ENCODE results near the gene BECN2. TPM values are rescaled to one million over a fixed set of nuclear protein-coding genes. Genes with fewer than 3 reads are reported as not detected.
"Not testable (repeated sequence)": the region's sequence is repeated elsewhere in the genome, so short reads cannot be mapped to it uniquely, and the experiment has no call there.

Gene BECN2
- total RNA-seq, 2 experiments from 2014 or later, result not detected

DNA sequence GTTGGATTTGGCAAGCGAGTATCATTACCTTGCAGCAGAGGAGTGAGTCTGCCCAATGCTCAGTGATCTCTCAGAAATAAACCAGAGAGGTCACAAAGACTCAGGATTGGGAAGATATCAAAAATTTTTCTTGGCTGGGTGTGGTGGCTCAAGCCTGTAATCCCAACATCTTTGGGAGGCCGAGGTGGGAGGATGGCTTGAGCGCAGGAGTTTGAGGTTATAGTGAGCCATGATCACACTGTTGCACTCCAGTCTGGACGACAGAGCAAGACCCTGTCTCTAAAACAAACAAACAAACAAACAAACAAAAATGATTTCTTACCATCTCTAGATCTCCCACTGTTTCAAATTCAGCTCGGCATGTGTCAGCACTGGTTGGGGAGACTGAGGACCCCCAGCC, 13.3 kb upstream of the BECN2 start:
- Mint-ChIP-seq H3K27ac (no peak overlapping the region), H3K27me3 (ENCODE audit: low read depth) (peaks cover 3% of the 10 kb centered on the region), H3K36me3 (ENCODE audit: low read depth) (no peaks in the 10 kb centered on the region), H3K4me1 (ENCODE audit: low read depth) (no peaks in the 10 kb centered on the region), H3K9me3 (peaks cover 3% of the 10 kb centered on the region), H3K4me3 (no peak overlapping the region)
- CTCF ChIA-PET, result no interaction called here
- intact Hi-C loops (cut with micrococcal nuclease), result no loop called here
- DNase-seq, result no peak

DNA sequence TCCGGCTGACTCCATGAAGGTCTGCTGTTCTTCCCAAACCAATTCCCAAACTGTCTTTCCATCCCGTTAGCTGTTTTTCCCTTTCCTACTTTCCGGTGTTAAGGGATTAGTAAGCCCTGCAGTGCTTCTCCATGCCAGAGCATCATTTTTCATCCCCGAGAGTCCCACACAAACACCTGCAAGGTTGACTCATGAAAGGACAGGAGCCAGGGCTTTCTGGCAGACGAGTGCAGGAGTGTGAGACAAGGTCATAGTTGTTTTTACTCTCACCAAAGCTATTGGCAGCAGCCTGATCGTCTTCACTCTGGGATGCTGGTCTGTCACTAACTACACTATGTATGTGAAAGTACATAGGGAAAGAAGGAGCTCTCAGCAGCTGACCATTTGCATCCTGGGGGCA, 10.2 kb upstream of the BECN2 start:
- CTCF ChIA-PET, result no interaction called here

DNA sequence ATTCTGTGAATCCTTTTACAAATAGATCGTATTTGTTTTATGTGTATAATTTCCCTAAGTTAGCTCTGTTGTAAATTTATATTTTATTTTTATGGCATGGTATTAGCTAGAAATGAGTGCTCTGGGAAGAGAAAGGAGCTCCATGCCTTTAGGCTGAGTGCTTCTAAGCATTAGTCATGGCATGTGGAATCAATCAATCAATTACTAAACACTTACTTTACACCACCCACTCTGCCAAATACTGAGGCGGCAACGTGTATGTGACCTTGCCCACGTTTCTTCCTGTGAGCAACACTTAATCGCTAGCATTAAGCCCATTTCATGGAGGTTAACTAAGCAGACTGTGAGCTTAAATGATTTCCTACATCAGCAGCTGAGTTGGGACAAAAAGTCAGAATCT, 7.2 kb upstream of the BECN2 start:
- Mint-ChIP-seq H3K4me1 (ENCODE audit: low read depth) (no peaks in the 10 kb centered on the region), H3K27me3 (ENCODE audit: low read depth) (peaks cover 6% of the 10 kb centered on the region), H3K9me3 (no peaks in the 10 kb centered on the region), H3K36me3 (ENCODE audit: low read depth) (no peaks in the 10 kb centered on the region), H3K27ac (no peak overlapping the region), H3K4me3 (no peak overlapping the region)
- intact Hi-C loops (cut with micrococcal nuclease), result no loop called here
- CTCF ChIA-PET, result interaction anchor here (0.8 kb wide), 1 partner anchor 27 kb away, joined by 3 read pairs; no protein-coding TSS in a partner anchor
- no peak for DNase-seq

More for the DNA sequence above, 10.2 kb upstream of the BECN2 start:
- no peak for DNase-seq
- no peak overlapping the region for H3K4me3 Mint-ChIP-seq
- H3K4me1 Mint-ChIP-seq (ENCODE audit: low read depth), result no peaks in the 10 kb centered on the region
- intact Hi-C loops (cut with micrococcal nuclease), result no loop called here
- H3K9me3 Mint-ChIP-seq, result no peaks in the 10 kb centered on the region
- H3K27me3 Mint-ChIP-seq (ENCODE audit: low read depth), result peaks cover 6% of the 10 kb centered on the region
- no peaks in the 10 kb centered on the region for H3K36me3 Mint-ChIP-seq (ENCODE audit: low read depth)
- no peak overlapping the region for H3K27ac Mint-ChIP-seq

DNA sequence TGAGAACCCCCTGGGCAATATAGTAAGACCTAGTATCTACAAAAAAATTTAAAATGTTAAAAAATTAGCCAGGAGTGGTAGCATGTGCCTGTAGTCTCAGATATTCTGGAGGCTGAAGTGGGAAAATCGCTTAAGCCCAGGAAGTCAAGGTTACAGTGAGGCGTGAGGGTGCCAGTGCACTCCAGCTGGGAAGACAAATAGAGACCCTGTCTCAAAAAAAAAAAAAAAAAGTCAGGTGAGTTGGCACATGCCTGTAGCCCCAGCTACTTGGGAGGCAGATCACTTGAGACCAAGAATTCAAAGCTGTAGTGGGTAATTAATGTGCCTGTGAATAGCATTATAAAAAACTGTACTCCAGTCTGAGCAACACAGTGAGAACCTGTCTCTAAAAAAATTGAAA, 4.6 kb downstream of the BECN2 start:
- CTCF ChIA-PET, result no interaction called here
- intact Hi-C loops (cut with micrococcal nuclease), result no loop called here
- Mint-ChIP-seq H3K9me3 (no peaks in the 10 kb centered on the region), H3K4me1 (ENCODE audit: low read depth) (no peaks in the 10 kb centered on the region), H3K27me3 (ENCODE audit: low read depth) (no peaks in the 10 kb centered on the region), H3K27ac (no peak overlapping the region), H3K4me3 (no peak overlapping the region), H3K36me3 (ENCODE audit: low read depth) (no peaks in the 10 kb centered on the region)
- DNase-seq, result no peak

DNA sequence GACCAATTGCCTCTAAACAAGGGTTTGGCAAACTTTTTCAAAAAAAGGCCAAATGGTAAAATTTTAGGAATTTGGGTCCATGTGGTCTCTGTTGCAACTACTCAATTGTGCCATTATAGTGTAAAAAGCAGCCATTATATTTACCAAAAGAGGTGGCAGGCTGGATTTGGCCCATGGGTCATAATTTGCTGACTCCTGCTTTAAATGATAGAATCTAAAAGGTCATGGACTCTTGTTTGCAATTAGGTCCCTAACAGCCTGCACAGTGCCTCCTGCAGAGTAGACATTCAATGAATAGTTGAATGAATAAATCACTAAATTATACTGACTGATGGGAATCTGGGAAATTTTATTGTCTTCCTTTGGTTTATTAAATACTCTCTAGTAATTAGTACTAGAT, 6.2 kb downstream of the BECN2 start:
- Mint-ChIP-seq H3K4me1 (ENCODE audit: low read depth) (no peaks in the 10 kb centered on the region), H3K27ac (no peak overlapping the region), H3K9me3 (no peaks in the 10 kb centered on the region), H3K4me3 (no peak overlapping the region), H3K27me3 (ENCODE audit: low read depth) (no peaks in the 10 kb centered on the region), H3K36me3 (ENCODE audit: low read depth) (no peaks in the 10 kb centered on the region)
- intact Hi-C loops (cut with micrococcal nuclease), result no loop called here
- no peak for DNase-seq
- CTCF ChIA-PET, result no interaction called here

DNA sequence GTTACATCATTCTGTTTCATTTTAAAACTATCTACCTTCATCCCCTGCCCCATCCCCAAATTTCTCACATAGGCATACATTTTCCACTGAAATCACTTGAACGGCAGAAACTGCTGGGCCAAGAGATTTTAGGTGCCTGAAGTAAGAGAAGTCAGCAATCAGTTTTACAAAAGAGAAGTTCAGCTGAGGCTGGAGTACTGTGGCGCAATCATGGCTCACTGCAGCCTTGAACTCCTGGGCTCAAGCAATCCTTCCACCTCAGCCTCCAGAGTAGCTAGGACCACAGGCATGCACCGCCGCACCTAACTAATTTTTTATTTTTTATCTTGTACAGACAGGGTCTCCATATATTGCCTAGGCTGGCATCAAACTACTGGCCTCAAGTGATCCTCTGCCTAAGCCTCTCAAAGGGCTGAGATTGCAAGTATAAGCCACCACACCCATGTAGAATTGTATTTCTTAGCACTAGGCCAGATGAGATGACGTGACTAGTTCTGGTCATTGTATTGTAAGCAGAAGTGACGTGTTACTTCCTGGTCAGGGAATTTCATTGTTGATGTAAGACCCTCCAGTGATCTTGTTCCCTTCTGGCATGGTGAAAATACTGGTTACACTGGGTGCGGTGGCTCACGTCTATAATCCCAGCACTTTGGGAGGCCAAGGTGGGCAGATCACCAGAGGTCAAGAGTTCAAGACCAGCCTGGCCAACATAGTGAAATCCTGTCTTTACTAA, 7.1 kb downstream of the BECN2 start:
- CTCF ChIA-PET, result no interaction called here
- intact Hi-C loops (cut with micrococcal nuclease), result no loop called here
- Mint-ChIP-seq H3K4me3 (no peak overlapping the region), H3K4me1 (ENCODE audit: low read depth) (no peaks in the 10 kb centered on the region), H3K9me3 (no peaks in the 10 kb centered on the region), H3K27me3 (ENCODE audit: low read depth) (no peaks in the 10 kb centered on the region), H3K27ac (no peak overlapping the region), H3K36me3 (ENCODE audit: low read depth) (no peaks in the 10 kb centered on the region)
- no peak for DNase-seq

DNA sequence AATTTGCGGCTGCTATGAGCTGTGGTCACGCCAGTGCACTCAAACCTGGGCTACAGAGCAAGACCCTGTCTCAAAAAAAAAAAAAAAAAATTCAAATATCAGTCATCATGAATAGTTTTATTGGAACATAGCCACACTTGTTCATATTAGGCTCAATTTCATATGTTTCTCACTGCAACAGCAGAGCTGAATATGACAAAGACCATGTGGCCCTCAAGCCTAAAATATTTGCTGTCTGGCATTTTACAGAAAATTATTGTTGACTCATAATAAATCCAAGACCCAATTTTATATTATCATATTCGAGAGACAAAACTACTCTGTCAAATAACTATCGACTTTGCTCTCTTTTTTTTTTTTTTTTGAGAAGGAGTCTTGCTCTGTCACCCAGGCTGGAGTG, 11.0 kb downstream of the BECN2 start:
- H3K27me3 Mint-ChIP-seq (ENCODE audit: low read depth), result no peaks in the 10 kb centered on the region
- H3K36me3 Mint-ChIP-seq (ENCODE audit: low read depth), result no peaks in the 10 kb centered on the region
- CTCF ChIA-PET, result no interaction called here
- intact Hi-C loops (cut with micrococcal nuclease), result no loop called here
- DNase-seq, result no peak
- H3K4me3 Mint-ChIP-seq, result no peak overlapping the region
- no peaks in the 10 kb centered on the region for H3K9me3 Mint-ChIP-seq
- no peaks in the 10 kb centered on the region for H3K4me1 Mint-ChIP-seq (ENCODE audit: low read depth)
- H3K27ac Mint-ChIP-seq, result no peak overlapping the region

DNA sequence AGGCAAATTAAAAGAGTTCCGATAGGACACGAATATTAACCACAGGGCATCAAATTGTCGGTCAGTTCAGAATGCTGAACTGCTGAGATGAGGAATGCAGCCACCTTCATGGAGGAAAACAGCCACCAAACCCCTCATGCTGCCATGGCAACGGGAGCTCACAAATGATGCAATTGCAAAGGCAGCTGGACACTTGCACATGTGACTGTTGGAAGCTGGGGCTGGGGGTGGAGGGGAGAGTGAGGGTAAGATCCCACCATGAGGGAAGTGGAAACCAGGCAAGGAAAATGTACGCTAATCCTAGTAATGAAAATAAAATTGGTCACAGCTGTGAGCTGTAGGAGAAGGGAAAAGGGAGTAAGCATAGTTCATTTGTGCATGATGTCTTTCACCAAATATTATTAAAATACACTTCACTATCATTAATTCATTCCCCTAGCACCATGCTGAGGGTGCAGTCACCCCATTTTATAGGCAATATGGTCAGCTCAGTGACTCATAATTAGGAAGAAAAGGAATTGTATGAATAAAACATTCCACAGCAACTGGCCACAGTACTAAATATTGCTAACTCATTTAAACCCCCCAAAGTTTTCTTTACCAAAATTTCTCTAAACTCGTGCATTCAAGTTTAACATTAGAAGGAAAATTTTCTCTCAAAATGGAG, 15.3 kb downstream of the BECN2 start:
- DNase-seq, result no peak
- Mint-ChIP-seq H3K27me3 (ENCODE audit: low read depth) (no peaks in the 10 kb centered on the region), H3K27ac (no peak overlapping the region), H3K4me1 (ENCODE audit: low read depth) (no peaks in the 10 kb centered on the region), H3K4me3 (no peak overlapping the region), H3K9me3 (no peaks in the 10 kb centered on the region), H3K36me3 (ENCODE audit: low read depth) (no peaks in the 10 kb centered on the region)
- CTCF ChIA-PET, result no interaction called here
- intact Hi-C loops (cut with micrococcal nuclease), result no loop called here

DNA sequence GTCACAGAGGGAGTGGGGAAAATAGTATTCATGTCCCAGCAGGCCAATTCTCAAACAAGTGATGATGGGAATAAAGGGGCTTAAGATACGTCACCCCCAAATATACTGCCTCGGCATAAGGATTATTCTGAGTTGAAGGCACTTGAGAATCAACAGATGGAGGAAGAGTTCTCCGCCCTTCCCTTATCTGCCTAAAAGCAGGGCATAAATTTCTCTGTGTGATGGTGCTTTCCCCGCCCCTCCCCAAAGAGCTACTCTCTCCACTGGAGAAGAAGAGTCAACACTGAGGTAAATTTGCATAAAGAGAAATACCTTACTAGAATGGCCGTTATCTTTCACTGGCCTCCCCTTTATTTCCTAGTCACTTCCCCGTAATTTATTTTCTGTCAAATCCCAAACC, 18.7 kb downstream of the BECN2 start:
- H3K27ac Mint-ChIP-seq, result no peak overlapping the region
- intact Hi-C loops (cut with micrococcal nuclease), result no loop called here
- no peak overlapping the region for H3K4me3 Mint-ChIP-seq
- H3K36me3 Mint-ChIP-seq (ENCODE audit: low read depth), result no peaks in the 10 kb centered on the region
- H3K4me1 Mint-ChIP-seq (ENCODE audit: low read depth), result no peaks in the 10 kb centered on the region
- peaks cover 2% of the 10 kb centered on the region for H3K27me3 Mint-ChIP-seq (ENCODE audit: low read depth)
- CTCF ChIA-PET, result no interaction called here
- H3K9me3 Mint-ChIP-seq, result no peaks in the 10 kb centered on the region
- no peak for DNase-seq

DNA sequence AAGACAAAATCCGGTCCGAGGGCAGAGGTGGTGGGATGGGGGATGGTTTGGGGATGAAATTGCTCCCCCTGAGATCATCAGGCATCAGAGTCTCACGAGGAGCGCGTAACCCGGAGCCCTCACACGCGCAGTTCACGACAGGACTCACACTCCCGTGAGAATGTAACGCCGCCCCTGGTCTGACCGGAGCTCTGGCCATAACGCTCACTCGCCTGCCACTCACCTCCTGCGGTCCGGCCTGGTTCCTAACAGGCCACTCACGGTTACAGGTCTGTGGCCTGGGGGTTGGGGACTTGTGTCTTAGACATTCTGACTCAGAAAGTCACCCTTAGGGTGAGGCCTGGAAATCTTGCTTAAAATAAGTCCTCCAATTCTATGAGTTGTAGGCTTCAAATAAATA, 21.5 kb downstream of the BECN2 start:
- DNase-seq, result no peak
- Mint-ChIP-seq H3K4me3 (no peak overlapping the region), H3K36me3 (ENCODE audit: low read depth) (no peaks in the 10 kb centered on the region), H3K27me3 (ENCODE audit: low read depth) (peaks cover 2% of the 10 kb centered on the region), H3K4me1 (ENCODE audit: low read depth) (no peaks in the 10 kb centered on the region), H3K27ac (no peak overlapping the region), H3K9me3 (no peaks in the 10 kb centered on the region)
- CTCF ChIA-PET, result no interaction called here
- intact Hi-C loops (cut with micrococcal nuclease), result no loop called here

DNA sequence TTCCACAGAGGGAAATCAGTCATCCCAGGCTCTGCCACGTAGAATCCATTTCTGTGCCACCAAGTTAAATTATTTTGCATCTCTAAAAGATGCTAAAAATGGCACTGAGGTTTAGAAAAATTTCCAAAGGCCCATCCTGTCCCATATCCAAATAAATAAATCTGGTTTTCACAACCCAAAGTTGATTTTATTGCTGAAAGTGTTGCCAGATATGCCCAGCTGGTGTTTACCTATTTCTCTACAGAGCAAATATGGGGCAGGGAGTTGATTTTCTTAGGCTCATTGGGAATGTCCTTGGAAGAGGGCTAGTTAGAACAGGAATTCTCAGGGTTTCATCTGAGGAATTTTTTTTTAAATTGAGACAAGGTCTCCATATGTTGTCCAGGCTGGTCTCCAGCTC, 22.4 kb downstream of the BECN2 start:
- no peak for DNase-seq
- H3K4me1 Mint-ChIP-seq (ENCODE audit: low read depth), result no peaks in the 10 kb centered on the region
- intact Hi-C loops (cut with micrococcal nuclease), result no loop called here
- CTCF ChIA-PET, result no interaction called here
- H3K9me3 Mint-ChIP-seq, result no peaks in the 10 kb centered on the region
- H3K27me3 Mint-ChIP-seq (ENCODE audit: low read depth), result peaks cover 2% of the 10 kb centered on the region
- H3K36me3 Mint-ChIP-seq (ENCODE audit: low read depth), result no peaks in the 10 kb centered on the region
- H3K27ac Mint-ChIP-seq, result no peak overlapping the region
- no peak overlapping the region for H3K4me3 Mint-ChIP-seq

DNA sequence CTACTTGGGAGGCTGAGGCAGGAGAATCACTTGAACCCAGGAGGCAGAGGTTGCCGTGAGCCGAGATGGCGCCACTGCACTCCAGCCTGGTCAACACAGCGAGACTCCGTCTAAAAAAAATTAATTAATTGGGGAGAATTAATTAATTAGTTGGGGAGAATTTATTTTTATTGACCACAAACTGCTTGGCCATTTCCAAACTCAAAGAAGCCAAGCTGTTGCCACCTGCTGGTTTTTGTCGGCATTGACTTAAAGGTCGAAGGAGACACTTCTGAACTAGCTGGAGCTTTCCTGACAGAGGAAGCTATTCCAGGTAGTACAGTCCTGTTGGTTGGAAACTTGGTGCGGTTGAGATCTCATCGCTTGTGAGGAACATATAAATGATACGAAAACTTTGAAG, 28.2 kb downstream of the BECN2 start:
- no peaks in the 10 kb centered on the region for H3K36me3 Mint-ChIP-seq (ENCODE audit: low read depth)
- no peaks in the 10 kb centered on the region for H3K27me3 Mint-ChIP-seq (ENCODE audit: low read depth)
- intact Hi-C loops (cut with micrococcal nuclease), result loop anchor here (1.0 to 2.0 kb wide), 2 partner anchors 89 to 375 kb away; no protein-coding TSS in a partner anchor
- DNase-seq, result peak; percentile 43
- no peak overlapping the region for H3K27ac Mint-ChIP-seq
- no peaks in the 10 kb centered on the region for H3K4me1 Mint-ChIP-seq (ENCODE audit: low read depth)
- no peak overlapping the region for H3K4me3 Mint-ChIP-seq
- CTCF ChIA-PET, result interaction anchor here (0.7 to 2.2 kb wide), 7 partner anchors 10 to 375 kb away, joined by 3 to 17 read pairs (median 5); partner anchors contain the start of gene MAP1LC3C
- no peaks in the 10 kb centered on the region for H3K9me3 Mint-ChIP-seq

DNA sequence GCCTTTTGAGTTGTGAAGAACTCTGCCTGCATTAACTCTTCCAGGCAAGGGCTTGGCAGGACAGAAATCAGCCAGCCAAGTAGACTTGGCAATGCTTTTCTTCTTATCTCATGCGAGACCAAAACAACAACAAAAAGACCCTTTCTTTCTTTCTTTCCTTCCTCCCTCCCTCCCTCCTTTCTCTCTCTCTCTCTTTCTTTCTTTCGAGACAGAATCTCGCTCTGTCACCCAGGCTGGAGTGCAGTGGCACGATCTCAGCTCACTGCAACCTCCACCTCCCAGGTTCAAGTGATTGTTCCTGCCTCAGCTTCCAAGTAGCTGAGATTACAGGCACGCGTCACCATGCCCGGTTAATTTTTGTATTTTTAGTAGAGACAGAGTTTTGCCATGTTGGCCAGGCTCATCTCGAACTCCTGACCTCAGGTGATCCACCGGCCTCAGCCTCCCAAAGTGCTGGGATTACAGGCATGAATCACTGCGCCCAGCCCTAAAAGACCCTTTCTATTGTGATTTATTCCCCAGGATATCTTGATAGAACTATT, 30.9 kb downstream of the BECN2 start:
- H3K27me3 Mint-ChIP-seq (ENCODE audit: low read depth); H3K4me3 Mint-ChIP-seq; intact Hi-C loops (cut with micrococcal nuclease); CTCF ChIA-PET; H3K4me1 Mint-ChIP-seq (ENCODE audit: low read depth); H3K27ac Mint-ChIP-seq; H3K9me3 Mint-ChIP-seq; DNase-seq; H3K36me3 Mint-ChIP-seq (ENCODE audit: low read depth): not testable (repeated sequence)

All from activated naive CD4-positive, alpha-beta T cell treated with anti-CD3 and anti-CD28 coated beads for 36 hours (primary cell).